ENCODE measurements around the gene IL20RB.

- TF ChIP-seq CTCF (IDR thresholded peaks at IDR 0.05) (no peak), POLR2A (IDR thresholded peaks at IDR 0.05) (no peak)
These were observed 10.3 kb upstream of the IL20RB start for GRCh38 chr3:136947477-136947876.
